ENCODE results near the gene MOB3B.
"Not testable (repeated sequence)": the region's sequence is repeated elsewhere in the genome, so short reads cannot be mapped to it uniquely, and the experiment has no call there.

Gene MOB3B

DNA sequence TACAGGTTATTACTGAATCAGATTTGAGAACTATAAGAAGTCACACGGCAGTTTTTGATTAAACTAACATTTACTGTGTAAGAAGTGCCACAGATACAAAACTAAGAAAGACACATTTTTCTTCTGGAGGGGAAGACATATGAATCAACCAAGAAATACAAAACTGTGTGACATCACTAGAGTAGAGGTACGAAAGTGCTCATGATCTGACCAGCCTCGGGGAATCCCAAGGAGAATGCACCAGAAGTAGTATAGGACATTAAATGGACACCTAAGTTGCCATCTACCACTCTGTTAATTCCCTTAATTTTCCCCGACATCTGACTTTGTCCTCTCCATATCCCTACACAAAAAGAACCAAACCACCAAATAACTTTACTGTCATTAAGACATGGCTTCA, 10.8 kb downstream of the MOB3B start:
- DNase-seq (ENCODE audit: low read depth in 3 of 3) = no peak

DNA sequence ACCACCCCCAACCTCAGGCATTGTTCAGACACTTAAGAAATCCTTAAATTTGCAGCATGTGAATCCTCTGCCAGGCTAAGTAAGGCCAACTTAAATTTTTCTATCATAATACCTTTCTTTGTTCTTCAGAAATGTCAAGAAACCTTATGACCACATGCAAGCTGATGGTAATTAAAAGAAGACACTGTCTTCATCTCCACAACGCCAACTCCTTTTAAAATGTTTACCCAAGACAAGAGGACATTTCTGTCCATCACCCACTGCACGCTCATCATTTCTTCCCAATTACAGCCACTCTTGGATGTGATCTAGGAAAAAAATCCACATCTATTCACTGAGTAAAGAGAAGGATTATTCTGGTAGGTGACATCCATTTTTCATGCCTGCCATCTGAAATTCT, 11.6 kb downstream of the MOB3B start:
- DNase-seq (ENCODE audit: low read depth in 3 of 3) = no peak

DNA sequence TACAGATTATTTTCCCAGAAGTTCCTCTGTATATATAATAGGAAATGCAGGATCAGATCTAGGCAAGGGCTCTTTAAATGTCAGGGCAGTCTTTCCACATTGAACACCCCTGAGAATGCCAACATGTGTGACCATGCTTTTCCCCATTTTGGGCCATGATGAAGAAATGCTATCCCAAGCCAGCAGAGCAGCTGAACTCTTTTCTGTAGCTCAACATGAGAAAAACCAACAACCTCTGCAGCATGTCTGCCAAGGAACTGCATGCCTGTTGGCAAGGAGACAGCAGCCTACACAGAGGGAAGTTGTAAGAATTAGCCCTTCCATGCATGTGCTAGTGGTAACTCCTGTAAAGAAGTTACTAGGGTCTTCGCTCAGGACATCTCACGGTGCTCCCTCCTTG, 15.1 kb downstream of the MOB3B start:
- no peak for DNase-seq (ENCODE audit: low read depth in 3 of 3)

DNA sequence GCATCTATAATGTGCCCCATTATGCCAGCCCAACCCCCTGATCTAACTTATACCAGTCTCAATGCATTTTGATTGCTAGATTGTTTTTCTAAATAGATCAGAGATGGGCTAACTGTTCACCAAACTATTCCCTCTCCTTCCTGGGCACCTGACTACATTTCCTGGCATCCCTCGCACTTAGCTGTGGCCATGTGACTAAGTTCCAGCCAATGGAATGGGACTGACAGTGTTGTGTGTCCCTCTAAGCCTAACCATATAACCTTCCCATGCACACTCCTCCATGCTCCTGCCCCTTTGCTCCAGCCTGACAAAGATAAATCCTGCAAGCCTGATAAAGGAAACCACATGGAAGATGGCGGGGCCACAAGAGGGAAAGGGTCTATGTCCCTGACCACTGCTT, 17.8 kb downstream of the MOB3B start:
- no peak for DNase-seq (ENCODE audit: low read depth in 3 of 3)

DNA sequence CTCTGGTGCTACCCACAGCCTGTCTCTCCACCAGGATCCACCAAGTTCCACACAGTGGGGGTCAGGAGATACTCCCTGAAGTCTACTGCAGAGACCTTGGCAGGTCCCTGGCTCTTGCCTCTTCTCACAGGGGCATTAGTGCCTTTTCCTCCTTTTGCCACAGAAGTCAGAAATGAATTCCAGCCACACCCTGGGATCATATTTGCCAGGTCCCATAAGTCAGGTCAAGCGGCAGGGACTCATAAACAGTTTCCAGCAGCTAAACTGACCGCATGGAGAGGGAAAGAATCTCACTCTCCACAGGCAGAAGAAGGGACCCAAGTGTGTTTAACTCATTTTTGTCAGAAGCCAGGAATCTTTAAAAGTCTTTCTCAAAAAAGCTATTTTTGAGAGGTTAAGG, 18.8 kb downstream of the MOB3B start:
- no peak for DNase-seq (ENCODE audit: low read depth in 3 of 3)

DNA sequence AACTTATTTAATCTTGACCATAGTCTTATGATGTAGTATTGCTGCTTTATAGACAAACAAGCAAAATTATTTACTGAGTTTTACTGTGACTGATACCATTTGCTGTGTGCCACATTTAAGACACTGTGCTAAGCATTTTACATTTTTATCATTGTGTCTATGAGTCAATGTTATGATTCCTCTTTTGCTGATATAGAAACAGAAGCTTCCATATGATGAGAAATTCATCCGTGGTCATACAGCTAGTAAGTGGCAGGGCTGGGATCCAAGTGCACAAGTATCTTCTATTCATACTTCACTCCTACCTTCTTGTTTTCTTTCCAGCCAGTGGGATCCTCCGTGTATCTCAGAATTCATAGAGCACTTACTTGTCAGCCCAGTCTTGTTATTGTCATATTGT, 22.6 kb downstream of the MOB3B start:
- no peak for DNase-seq (ENCODE audit: low read depth in 3 of 3)

DNA sequence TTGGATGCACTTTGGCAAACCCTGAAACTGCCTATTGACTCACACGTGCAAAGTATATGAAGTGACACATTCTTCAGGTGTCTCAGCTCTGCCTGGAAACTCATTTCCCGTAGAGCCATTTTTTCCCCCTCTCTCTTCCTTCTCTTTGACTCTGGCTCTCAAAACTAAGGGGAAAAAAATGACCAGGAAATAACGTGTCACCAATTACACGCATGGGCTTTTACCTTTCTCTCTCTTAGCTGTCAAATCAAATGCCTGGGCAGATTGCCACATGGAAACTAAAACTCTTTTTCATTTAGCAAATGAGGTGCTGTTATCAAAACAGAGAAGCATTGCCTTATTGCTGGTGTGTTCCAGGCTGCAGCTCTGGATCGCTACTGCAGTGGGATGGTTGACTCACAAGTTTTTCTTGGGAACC, 23.9 kb downstream of the MOB3B start:
- DNase-seq (ENCODE audit: low read depth in 3 of 3) = no peak

DNA sequence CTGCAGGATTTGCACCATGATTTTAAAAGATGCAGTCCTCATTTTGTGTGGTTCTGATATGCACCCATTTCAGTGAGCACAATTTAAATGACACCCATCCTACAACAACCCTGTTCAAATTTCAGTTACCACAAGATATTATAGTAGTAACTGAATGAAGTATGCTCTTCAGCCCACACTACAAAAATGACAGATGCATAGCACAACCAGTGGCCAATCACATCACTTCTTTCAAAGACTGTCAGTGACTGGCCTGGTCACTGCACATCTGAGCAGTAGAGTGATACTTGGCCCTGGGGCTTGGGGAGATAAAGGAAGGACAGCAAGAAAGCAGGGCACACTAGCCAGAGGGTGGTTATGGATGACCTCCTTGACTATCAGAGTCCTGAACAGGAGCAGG, 25.4 kb downstream of the MOB3B start:
- DNase-seq (ENCODE audit: low read depth in 3 of 3) = no peak

DNA sequence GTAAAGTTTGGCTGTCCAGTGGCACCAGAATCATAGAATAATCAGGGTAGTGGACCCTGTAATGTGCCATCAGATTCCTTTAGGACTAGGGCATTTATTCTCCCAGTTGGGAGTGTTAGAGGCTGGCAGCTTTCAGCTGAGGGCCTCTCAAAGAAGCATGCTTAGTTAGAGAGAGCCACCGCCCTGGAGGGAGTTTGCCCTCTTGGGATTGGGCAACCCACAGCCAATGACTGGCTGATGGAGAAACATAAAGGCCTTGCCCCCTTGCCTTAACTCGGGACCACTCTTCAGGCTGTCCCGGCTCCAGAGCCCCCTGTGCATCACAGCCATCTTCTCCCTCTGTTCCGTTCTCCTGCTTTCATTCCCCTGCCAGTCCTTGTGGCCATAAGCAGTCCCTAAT, 26.0 kb downstream of the MOB3B start:
- no peak for DNase-seq (ENCODE audit: low read depth in 3 of 3)

DNA sequence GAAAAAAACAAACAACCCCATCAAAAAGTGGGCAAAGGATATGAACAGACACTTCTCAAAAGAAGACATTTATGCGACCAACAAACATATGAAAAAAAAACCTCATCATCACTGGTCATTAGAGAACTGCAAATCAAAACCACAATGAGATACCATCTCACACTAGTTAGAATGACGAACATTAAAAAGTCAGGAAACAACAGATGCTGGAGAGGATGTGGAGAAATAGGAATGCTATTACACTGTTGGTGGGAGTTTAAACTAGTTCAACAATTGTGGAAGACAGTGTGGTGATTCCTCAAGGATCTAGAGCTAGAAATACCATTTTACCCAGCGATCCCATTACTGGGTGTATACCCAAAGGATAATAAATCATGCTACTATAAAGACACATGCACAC, 28.7 kb downstream of the MOB3B start:
- not testable (repeated sequence) for DNase-seq (ENCODE audit: low read depth in 3 of 3)

DNA sequence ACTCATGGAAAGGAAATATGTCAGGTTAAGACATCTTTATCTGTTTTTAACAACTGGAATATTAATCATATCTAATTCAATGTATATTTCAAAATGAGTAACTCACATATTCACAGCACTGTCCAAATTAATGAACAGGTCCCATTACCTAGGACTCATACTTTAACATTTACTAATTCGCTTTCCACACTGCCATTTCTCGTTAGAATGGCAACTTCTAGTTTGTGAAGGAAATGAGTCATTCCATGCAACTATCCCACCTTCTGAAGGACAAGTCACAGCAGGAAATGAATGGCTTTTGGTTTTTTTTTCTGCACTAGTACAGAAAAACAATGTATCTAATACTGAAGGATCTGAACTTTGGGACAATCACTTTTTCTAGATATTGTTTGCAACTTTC, 30.2 kb downstream of the MOB3B start:
- no peak for DNase-seq (ENCODE audit: low read depth in 3 of 3)

DNA sequence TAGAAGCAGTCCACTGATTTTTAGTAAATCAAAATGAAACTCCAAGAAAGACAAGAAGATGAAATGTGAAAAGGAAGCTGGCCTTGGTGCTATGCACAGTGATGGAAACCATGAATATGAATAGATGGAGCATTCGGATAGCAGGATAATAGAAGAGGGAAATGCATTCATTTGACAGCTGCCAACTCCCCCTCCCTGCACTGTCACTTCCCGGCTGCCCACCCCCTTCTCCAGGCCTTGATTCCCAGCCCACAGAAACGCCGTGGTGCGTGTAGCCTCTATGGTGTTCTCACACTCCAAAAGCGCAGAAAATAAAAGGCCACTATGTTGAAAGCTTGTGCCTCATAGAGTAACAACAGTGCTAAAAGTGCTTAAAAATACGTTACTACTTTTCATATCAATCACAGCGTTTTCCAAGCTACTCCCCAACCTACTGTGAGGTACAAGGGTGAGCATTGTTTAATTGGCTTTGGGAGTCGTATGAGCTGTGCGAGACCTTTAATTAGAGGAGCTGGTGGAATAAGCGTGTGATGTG, 31.7 kb downstream of the MOB3B start:
- DNase-seq (ENCODE audit: low read depth in 3 of 3) = no peak

DNA sequence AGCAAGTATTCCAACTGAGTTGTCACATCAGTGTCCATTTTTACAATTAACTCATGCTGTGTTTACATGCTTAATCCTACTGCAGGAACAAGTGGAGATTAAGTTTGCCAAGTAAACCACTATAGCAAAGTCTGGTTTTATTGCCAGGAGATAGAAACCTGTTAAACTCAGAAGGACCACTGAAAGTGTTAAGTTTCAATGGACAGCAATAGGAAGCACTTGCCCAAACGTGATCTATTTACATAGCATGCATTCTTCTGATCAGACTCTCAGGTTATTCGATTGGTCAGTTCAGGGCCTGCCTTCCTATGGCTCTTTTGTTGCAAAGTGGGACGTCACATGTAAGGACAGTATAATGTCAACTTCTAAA, 33.5 kb downstream of the MOB3B start:
- no peak for DNase-seq (ENCODE audit: low read depth in 3 of 3)

DNA sequence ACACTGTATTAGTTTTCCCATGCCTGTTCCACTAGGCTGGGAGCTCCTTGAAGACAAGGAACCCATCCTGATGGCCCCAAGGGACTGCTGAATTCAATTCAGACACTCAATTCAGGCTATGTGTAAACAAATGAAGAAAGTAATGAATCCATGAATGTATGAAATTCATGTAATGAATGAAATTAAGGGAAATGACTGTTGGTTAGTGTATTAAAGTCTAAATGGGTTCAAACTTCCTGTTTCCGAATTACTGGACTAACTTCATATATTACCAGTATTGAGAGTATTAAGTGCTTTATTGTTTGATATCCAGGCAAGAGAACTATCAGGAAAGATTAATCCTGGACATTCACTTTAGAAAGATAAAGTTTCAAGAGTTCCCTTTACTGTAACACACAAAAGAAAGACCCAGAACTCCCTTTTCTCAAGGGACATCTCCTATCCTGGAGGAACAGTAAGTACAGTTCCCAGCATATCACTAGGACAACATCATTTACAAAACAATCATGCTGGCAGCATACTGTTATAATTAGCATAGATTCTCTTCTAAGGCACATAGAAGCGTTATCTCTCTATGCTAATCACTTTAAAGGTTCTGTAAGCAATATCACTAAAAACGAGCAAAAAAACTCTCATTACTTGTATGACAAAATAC, 34.0 kb downstream of the MOB3B start:
- no peak for DNase-seq (ENCODE audit: low read depth in 3 of 3)

DNA sequence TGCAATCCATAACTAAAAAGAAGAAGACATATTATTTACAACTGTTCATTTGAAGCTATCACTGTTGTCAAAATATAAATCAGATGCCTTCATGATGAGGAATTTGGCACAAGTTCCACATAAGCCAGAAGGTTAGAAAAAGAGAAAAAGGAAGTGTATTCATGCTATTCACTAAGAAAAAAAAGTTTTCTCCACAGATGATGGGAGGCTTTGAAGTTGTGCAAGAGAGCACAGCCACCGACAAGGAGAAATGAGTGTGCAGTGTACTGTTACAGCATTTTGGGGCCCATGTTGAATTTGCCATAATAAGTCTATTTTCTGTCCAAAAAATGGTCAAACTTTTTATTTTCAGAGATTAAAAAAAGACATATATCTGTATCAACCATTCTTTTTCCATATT, 38.5 kb downstream of the MOB3B start:
- DNase-seq (ENCODE audit: low read depth in 3 of 3) = no peak

DNA sequence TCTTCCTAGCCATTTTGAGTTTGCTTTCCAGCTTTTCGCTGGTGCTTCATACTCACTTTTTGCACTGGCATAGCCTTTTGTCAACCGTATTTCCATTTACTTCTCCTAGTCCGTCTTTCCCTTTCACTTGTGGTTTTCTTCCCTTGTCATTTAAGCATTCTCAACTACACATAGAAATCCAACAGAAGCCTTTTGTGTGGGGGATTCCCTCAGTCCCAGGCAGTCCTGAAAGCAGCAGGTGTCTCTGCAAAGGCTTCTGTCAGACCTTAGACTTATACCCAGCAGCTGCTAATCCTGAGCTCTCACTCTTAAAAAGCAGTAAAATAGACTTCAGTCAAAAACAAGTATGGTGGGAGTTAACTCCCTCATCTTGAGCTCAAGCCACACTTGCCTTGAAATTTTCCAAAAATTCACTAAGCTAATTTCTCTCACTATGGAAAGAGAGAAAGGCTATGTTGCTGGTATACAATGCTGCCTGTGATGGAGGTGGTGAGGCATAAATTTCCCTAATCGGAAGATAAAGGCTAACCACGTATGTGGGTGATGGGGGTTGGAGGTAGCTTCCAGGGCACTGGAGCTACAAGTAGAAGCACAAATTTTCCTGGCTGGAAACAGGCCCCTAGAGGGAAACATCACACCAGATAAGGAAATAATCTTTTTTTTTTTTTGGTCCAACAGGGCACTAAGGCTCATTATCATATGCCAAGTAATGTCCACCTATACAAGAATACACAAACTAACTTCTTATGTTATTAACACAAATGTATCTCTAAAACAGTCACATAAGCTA, 40.3 kb downstream of the MOB3B start:
- no peak for DNase-seq (ENCODE audit: low read depth in 3 of 3)

DNA sequence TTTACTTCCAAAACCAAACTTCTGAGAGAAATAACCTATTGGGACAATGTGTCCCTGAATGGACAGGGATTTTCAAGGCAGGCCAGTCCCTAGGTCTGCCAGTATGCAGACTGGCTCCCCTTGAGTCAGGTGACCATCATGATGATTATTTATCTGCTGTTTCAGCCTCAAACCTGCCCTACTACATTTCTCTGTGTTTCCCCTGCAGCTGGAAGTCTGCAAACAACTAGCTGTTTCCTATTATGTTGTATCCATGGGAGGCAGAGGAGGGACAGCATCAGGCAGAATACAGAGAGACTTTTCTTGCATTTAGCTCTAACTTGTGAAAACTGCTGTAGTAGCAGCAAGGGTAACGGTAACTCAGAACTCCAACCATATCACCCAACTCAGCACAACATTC, 41.7 kb downstream of the MOB3B start:
- no peak for DNase-seq (ENCODE audit: low read depth in 3 of 3)

DNA sequence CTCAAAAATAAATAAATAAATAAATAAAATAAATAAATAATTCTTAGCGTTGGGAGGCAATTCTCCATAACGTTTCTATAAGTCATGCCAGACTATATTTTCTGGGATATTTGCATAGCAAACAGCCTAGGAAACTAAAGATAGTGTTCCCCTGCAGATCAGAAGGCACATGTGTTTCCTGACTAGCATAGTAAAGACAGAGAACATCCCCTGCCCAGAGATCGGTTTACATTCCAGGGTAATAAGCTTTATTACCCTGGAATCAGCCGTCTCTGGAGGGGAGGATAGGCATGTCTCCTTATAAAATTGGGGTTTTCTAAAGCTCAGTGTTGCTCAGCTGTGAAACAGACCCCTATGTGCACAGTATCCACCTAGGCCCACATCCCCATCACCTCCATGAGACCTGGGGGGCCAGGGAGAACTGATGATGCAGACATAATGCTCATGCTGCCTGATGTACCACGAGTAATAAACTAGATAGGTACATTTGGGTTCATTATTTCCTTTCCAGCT, 42.4 kb downstream of the MOB3B start:
- DNase-seq (ENCODE audit: low read depth in 3 of 3) = no peak

DNA sequence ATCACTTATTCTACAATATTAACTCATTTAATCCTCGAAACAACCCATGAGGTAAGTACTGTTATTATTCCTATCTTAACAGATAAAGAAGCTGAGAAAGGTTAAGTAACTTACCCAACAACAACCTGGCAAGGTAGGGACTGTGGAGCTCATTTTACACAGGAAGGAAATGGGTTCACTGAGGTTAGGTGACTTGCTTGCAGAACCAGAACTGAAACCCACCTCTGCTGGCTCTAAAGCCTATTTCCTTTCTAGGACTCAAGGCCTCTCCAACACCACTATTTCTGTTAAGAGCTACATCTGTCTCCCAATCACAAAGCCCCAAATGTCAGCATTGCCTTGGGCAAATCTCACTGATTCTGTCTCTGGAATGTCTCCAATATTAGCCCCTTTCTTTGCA, 44.5 kb downstream of the MOB3B start:
- no peak for DNase-seq (ENCODE audit: low read depth in 3 of 3)

DNA sequence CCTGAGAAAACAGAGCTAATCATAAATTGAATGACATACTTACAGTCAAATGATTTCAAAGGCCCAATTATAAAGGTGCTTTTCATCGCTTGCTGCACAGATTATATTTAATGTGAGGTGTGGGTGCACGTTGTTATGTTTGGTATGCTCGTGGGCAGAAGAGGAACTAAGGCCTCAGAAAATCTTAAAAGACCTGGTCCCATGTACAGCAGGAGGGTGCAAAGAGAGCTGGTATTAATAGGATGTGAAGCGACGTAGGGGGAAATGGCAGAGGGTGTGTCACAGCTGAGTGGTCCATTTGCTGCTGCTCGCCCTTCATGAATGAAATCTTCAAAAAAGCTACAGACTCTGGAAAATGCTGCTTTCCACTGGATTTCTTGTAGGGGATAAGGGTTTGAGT, 46.0 kb downstream of the MOB3B start:
- no peak for DNase-seq (ENCODE audit: low read depth in 3 of 3)

DNA sequence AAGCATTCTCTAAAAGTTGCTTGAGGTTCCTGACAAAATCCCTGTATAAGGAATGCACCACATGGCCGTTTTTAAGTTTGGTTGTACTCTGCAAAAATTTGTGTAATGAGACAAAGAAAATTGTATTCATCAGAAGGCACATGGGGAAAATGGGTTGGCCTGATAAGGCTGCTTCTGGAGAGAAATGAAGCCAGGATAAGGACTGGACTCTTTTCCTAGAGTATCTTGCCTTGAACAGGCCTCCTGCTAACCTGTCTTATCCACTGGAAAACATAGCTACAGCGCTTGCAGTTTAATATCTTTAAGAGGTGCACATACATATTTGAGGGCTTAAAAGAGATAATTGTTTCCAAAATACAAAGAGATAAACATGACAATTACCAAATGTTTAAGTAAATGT, 46.9 kb downstream of the MOB3B start:
- no peak for DNase-seq (ENCODE audit: low read depth in 3 of 3)

DNA sequence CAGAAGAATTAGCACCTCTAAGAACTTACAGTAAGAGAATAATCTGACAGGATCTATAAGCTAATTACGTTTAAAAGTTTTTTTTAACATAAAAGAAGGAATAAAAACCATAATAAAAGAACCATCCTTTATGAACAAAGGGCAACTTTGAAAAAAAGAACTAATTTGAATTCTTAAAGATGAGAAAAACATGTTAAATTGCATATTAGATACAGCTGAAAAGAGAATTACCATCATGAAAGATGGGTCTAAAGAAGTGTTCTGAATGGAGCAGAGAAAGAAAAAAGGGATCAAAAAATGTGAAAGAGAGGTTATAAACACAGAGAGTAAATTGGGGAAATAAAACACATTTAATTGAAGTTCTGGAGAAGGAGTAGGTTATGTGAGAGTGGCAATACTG, 51.3 kb downstream of the MOB3B start:
- no peak for DNase-seq (ENCODE audit: low read depth in 3 of 3)

DNA sequence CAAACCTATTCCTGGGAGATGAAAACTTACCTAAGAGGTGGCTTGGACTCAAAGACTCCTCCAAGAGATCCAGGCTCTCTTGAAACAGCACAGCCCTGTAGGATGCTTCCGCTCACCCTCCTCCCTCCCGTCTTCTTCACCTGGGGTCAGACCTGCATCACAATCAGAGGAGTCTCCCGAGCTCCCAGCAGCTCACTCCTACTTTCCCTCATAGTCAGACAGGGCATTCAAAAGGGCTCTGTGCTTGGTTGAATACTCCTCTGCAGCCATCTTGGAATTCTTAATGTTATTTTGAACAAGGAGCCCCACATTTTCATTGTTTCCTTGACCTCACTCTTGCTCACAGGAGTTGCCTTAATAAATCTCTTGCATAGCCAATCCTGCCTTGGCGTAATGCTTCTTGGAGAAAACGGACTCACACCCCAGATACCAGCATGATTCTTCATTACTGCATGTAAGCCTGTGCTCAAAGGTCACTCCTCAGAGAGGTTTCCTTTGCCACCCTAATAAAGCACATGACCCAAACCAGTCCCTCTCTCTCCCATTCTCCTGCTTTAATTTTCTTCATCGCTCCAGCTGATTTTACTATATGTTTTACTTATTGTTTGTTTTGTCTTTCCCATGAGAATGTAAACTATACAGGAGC, 52.6 kb downstream of the MOB3B start:
- no peak for DNase-seq (ENCODE audit: low read depth in 3 of 3)

All from stimulated activated CD4-positive, alpha-beta T cell treated with anti-CD3 and anti-CD28 coated beads, TNF-alpha, amount 100 ng/mL, for 48 hours (primary cell).